Adrenal gland (tissue), 5 donors: Measurements from ENCODE around the gene SETDB2.

Experiments used
- CTCF ChIP-seq, 6 experiments: fragments of 450-650 bp in 4 of 6; fragments of 200-600 bp in 2 of 6; sonication (generic) in 1 of 6; IDR thresholded peaks; 1 replicate in 5 of 6; 2 replicates in 1 of 6; pipeline versions ENCODE4 v1.5.1 to v1.8.0; 2016 to 2021; ENCODE audit warnings: antibody characterized with exemption in 6 of 6, mild to moderate bottlenecking in 2 of 6, moderate library complexity in 1 of 6
- POLR2A ChIP-seq, 2 donors: fragments of 450-650 bp; IDR thresholded peaks; one replicate each; pipeline ENCODE4 v1.6.1; 2017; ENCODE audit warnings: antibody characterized with exemption in 2 of 2, mild to moderate bottlenecking in 2 of 2, moderate library complexity in 1 of 2
- donor health status: DM: no; HTN: no; CAD: no.

GRCh38 chr13:49439609-49440008, 4.5 kb upstream of the SETDB2 start:
- TF ChIP-seq CTCF (IDR thresholded peaks at IDR 0.05) (no peak), POLR2A (IDR thresholded peaks at IDR 0.05) (no peak)
